Iris pigment epithelial cell (primary cell): ENCODE results near the gene ABHD4.
"Not testable (repeated sequence)": the region's sequence is repeated elsewhere in the genome, so short reads cannot be mapped to it uniquely, and the experiment has no call there.

ENCODE experiments used
- DNase-seq: peaks from one replicate; pipeline ENCODE4 v3.0.0-alpha.2; 2011; ENCODE audit warnings: low read depth

The ABHD4 gene

GRCh38 chr14:22627506-22628263, 29.6 kb downstream of the ABHD4 start:
- no peak for DNase-seq

- DNase-seq = no peak
Observed at GRCh38 chr14:22629361-22629760, 31.3 kb downstream of the ABHD4 start.

- no peak for DNase-seq
Observed at GRCh38 chr14:22630066-22630465, 32.0 kb downstream of the ABHD4 start.

- DNase-seq = peak; percentile 94
Observed at GRCh38 chr14:22630486-22630885, 32.4 kb downstream of the ABHD4 start.

GRCh38 chr14:22634233-22634900, 36.3 kb downstream of the ABHD4 start:
- DNase-seq = no peak

GRCh38 chr14:22635980-22636379, 37.9 kb downstream of the ABHD4 start:
- not testable (repeated sequence) for DNase-seq

GRCh38 chr14:22640192-22640591, 42.1 kb downstream of the ABHD4 start:
- DNase-seq = no peak

GRCh38 chr14:22641846-22642245, 43.7 kb downstream of the ABHD4 start:
- DNase-seq = no peak

GRCh38 chr14:22644305-22644635, 46.2 kb downstream of the ABHD4 start, which contains the start of gene OR6J1:
OR6J1 (minus strand) TSS chr14:22644352; CDS start chr14:22634811, 9,541 bp downstream.
- DNase-seq = no peak

- peak; percentile 85 for DNase-seq
Observed at GRCh38 chr14:22646570-22647254, 48.6 kb downstream of the ABHD4 start.

- peak; percentile 32 for DNase-seq
Observed at GRCh38 chr14:22648506-22648905, 50.4 kb downstream of the ABHD4 start.

- no peak for DNase-seq
Observed at GRCh38 chr14:22650046-22650739, 52.1 kb downstream of the ABHD4 start.

- DNase-seq = no peak
Observed at GRCh38 chr14:22650960-22651521, 52.9 kb downstream of the ABHD4 start.

GRCh38 chr14:22651586-22651985, 53.5 kb downstream of the ABHD4 start:
- DNase-seq = no peak

- DNase-seq = peak; percentile 75
Observed at GRCh38 chr14:22653012-22653621, 55.0 kb downstream of the ABHD4 start.

GRCh38 chr14:22656226-22656625, 58.1 kb downstream of the ABHD4 start:
- peak; percentile 47 for DNase-seq

- peak; percentile 44 for DNase-seq
Observed at GRCh38 chr14:22656945-22657731, 59.0 kb downstream of the ABHD4 start.

GRCh38 chr14:22657861-22658260, 59.8 kb downstream of the ABHD4 start:
- peak; percentile 79 for DNase-seq

- DNase-seq = no peak
Observed at GRCh38 chr14:22658946-22659345, 60.8 kb downstream of the ABHD4 start.

GRCh38 chr14:22660654-22661053, 62.6 kb downstream of the ABHD4 start:
- DNase-seq = no peak
